NCI-H1436 (cell line): ENCODE results near the gene CCNYL1.

Source experiments
- DNase-seq: peaks from one replicate; lab custom pipeline; 2025; lab: John Stamatoyannopoulos, UW

The CCNYL1 gene

DNA sequence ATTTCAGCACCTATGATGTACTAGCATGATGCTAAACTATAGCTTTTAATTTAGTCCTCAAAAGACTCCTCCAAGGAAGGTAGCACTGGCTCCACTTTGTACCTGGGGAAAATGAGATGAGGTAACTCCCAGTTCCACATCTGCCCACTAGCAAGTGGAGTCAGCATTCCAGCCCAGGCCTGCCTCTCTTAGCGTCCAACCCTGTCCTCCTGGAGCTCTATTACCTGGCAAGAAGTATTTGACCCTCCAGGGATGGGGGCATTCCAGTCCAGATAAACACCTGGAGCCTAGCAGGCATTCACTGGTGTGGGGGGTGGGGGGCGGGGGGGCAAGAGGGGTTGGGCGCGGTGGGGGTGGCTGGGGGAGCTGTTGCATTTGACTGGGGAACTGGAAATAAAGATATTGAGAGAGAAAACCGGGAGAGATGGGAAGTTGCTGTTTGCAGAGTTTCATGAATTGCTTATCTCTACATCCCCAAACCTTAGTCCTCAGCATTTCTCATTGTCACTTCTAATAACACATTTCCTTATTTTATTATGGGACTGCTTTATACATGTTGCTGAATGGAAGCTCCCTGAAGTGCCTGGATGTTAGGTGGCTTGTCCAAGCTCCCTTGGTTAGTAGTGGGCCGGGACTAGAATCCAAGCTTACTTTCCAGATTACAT, 80.3 kb downstream of the CCNYL1 start:
- DNase-seq = no peak

DNA sequence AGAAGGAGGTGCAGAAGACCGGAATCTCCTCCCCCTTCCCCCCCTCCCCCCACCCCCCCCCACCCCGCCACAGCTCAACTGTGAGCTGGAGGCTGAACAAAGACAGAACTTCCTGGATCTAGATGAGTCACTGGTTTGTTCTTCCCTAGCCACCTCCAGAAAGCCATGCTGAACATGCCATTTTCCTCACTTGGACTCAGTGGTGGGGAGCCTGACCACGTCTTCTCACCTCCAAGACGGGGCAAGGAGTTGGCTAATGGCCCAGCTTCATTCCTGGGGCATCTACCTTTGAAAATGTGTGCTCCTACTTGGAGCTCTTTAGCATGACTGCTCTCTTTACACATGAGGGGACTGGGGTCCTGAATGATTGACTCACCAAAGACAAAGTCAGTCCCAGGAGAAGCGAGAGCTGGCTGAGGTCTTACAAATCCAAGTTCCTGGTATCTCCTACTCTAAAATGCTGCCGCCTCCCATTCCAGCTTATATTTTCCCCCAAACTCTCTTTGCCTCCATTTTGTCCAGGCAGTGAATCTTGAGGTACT, 80.9 kb downstream of the CCNYL1 start:
- no peak for DNase-seq

DNA sequence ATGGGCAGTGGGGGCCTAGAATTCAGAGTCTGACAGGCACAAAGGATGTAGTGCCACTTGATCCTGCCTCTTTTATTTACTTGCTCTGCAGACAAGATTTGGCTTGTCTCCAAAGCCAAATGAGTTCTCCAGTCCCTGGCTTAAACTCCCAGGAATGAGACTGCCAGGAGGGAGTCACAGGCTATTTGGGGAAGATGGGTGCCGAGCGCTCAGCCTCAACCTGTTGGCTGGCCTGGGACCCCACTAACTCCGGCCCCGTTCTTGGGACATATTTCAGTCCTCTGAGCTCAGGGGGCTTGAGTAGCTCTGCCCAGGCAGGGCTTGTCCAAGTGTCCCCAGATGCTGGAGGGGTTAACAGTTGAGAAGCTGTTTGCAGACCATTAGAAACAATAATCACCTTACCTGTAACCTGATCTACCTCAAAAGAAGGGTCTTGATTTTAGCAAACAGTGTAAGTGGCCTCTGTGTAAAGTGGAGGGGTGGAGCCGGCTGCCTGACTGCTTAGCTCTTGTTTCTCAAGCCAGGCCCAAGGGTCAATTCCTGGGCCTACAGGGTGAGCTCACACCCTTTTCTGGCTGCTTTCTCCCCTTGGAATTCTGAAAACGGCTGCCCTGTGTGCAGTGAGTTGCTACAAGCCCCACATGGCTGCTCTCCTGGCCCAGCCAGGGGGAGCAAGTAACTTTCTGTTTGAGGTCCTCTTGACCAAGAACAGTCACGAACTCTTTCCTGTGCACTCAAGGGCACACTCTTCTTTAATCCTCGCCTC, 85.3 kb downstream of the CCNYL1 start:
- DNase-seq = peak; percentile 61

DNA sequence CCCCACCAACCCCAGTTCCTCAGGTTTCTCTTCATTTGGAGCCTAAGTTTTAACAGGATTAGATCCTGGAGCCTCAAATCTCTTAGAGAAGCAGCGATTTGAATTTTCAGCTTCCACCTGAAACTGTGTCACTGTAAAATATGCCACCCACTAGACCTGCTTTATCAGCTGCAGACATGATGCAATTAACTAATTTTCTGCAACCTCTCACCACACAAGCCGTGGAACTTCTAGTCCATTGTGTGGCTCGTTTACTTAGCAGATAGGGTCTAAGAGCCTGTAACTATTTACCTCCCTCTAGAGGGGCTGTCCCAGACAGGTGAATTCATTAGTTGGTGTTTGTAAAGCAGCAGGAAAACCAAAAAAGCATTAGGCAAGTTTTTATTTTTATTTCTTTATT, 89.8 kb downstream of the CCNYL1 start:
- peak; percentile 63 for DNase-seq

DNA sequence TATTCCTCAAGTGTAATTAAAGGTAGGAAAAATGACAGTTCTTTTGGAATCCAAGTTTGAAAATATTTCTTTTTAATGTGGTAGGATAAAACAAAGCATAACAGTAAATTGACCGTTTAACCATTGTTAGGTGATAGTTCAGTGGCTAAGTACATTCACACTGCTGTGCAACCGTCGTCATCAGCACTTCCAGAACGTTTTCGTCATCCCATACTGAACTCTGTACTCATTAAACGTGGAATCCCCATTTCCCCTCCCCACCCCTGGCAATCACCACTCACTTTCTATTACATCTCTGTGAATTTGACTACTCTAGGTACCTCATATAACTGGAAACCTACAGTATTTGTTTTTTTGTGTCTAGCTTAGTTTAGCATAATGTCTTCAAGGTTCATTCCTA, 91.2 kb downstream of the CCNYL1 start:
- no peak for DNase-seq
